NCI-H524 treated with DMSO at 0.1 percent for 48 hours (cell line): ENCODE data around the gene C5orf52.
"Not testable (repeated sequence)": the region's sequence is repeated elsewhere in the genome, so short reads cannot be mapped to it uniquely, and the experiment has no call there.

Experiments used
- DNase-seq: peaks from one replicate; lab custom pipeline; 2025; lab: John Stamatoyannopoulos, UW

The C5orf52 gene

DNA sequence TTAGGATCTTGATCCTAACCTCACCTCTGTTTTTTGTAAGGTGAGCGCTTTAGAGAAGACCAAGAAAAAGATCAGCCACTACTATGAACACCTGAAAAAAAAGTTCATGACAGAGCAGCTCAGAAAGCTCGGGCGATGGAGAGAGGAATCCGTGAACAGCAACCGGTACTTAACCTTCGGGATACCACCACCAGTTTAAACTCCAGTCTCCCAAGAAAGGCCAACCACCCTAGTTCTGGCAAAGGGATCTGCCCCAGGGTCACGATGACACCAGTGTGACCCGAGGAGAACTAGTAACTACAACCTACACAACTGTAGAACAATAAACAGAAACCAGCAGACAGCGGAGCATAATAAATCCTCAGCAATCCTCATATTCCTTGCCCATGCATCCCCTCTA is 8.5 kb downstream of the C5orf52 start:
- no peak for DNase-seq

DNA sequence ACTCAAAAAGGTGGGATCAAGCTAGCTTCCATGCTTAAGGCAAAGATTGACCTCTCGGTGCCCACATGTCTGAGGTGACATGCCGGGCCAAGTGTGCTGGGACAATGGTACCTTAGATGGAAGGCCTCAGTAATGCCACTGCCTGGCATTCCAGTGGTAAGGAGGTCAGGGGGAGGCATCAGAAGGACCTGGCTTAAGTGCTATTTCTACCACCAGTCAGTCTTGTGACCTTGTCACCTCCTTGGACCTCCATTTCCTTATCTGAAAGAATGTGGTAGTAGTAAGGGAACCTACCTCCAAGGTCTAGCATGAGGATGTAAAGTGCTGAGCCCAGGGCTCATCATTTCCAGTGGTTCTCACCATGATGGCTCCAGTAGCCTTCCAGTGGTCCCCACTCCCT is 8.9 kb downstream of the C5orf52 start:
- no peak for DNase-seq

DNA sequence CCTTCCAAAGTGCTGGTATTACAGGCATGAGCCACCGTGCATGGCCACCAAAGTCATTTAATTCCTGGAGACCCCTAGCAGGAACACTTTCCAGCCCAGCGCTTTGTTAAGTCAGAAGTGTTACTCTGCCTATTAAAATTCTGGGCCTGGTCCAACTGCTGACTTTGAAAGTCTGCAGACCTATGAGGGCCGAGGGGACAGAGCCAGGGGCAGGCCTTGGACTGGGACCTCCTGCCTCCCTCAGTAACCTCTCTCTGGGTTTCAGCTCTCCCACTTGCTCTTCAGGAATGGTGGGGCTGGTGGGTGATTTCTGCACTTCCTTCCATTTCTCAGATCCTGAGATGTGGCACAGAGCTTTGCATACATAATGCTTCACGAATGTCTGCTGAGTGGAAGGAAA is 9.7 kb downstream of the C5orf52 start:
- DNase-seq = no peak

DNA sequence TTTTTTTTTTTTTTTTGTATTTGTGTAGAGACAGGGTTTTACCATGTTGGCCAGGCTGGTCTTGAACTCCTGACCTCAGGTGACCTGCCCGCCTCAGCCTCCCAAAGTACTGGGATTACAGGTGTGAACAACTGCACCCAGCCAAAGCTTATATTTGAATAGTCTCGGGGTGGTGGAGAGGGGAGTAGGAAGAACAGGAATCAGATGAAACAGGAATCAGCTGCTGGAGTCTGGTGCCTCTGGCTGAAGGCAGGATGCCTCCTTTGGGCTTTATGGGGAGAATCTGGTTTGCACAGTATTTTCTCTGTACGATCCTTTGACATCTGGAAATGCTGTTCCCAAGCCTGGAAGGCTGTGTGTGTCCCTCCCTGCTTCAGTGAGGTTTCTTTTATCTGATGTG is 10.9 kb downstream of the C5orf52 start:
- DNase-seq = no peak

DNA sequence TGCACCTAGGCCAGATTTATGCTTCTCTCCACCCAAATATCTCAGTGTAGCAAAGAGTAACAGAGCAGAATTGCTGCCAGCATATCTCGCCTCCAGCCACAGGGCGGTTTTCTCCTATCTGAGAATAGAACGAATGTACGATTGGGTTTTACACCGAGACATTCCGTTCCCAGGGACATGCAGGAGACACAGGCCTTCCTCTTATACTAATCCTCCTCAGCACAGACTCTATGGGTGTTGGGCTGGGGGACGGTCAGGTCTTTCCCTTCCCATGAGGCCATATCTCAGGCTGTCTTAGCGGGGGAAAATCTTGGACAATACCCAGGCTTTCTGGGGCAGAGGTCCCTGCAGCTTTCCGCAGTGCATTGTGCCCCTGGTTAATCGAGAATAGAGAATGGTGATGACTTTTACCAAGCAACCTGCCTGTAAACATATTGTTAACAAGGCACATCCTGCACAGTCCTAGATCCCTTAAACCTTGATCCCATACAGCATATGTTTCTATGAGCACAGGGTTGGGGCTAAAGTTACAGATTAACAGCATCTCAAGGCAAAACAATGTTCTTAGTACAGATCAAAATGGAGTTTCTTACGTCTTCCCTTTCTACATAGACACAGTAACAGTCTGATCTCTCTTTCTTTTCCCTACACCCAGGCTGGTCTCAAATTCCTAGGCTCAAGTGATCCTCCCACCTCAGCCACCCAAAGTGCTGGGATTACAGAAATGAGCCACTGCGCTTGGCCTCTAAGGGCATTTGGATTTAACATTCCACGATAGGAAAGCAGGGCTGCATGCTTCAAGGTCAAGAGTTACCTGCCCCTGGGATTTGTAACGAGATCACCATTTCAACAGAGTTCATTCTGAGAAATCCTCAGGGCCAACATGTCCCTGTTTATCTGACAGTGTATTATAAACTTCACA is 15.2 kb downstream of the C5orf52 start:
- DNase-seq = not testable (repeated sequence)

DNA sequence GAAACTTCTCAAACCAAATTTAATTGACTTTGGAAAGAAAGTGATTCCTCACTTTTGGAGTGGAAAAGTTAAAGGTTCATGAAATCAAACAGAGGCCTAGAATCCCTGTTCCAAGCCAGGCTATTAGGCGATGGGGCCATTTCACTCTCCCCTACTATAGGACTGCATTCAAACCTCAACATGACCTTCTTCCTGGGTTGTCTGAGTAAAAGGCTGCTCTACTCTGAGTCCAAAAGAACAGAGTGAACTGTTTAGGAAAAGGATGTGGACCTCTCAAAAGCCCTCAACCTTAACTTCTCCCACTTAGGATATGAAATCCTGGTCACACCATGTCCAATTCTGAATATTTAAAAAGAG is 15.8 kb downstream of the C5orf52 start:
- DNase-seq = no peak

DNA sequence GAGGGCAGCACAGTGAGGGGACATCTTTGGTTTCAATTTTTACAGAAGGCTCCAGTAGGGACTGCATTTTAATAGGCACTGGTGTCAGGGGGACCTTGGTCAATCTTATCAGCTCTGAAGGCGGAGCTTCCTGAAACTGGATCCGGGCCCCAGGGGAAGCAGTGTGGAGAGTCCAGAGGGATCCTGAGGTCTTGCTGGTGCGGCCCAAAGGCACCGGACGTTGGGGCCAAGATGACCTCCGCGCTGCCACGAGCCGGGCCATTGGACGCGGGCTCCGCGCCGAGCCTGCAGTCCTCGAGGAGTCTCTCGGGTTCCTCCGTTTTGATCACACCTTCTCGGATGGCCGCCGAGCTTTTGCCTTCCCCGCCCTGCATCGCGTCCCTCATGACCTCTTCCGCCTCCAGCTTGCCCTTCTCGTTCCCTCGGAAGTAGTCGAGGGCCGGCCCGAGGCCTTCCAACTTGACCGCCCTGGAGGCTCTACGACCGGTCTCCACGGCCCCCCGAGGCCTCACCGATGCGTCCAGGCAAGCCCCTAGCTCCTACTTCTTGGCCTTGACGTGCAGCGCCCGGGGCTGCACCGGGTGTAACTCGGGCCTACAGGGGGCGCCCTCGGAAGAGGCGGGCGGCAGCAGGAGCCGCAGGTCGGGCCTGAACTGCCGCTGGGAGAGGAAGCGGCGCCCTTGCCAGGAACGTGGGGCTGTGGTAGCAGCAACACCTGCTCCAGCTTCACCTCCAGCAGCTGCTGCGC is 18.8 kb downstream of the C5orf52 start:
- DNase-seq = no peak

DNA sequence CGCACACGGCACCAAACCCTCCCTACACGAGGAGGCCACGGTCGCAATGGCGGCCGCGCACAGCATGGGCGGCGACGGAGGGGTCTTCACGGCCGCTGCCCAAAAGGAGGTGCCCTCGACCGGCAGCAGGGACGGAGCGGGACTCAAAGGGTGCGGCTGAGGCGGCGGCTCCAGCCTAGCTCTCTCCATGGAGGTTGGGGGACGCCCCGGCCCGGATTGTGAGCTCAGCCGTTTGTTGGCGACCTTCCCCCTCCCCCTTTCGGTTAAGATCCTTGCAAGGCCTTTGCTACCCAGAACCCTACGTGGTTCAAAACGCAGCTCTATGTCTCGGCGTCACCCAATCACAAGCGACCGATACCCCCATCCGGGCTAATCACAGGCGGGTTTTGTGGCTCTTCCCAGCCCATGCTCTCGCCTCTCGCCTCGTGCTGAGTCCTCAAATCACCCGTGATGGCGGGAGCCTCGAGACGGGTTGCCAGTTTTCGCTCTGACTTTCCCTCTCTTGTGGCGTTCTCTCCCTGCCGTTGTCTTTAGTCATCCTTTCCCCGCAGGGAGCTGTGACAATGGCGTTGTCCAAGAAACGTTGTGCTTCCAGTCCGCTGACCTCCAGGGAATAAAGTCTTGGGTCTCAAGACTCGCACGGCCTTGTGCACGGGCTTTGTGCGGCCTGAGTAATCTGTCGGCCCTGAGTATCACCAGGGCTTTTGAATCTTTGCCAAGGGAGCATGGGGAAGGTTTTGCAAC is 19.5 kb downstream of the C5orf52 start:
- no peak for DNase-seq

DNA sequence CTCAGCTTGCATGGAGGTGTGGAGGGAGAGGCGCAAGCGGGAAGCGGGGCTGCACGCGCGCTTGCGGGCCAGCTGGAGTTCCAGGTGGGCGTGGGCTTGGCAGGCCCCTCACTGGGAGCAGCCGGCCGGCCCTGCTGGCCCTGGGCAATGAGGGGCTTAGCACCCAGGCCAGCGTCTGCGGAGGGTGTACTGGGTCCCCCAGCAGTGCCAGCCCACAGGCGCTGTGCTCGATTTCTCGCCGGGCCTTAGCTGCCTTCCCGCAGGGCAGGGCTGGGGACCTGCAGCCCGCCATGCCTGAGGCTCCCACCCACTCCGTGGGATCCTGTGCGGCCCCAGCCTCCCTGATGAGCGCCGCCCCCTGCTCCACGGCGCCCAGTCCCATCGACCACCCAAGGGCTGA is 22.5 kb downstream of the C5orf52 start:
- not testable (repeated sequence) for DNase-seq

DNA sequence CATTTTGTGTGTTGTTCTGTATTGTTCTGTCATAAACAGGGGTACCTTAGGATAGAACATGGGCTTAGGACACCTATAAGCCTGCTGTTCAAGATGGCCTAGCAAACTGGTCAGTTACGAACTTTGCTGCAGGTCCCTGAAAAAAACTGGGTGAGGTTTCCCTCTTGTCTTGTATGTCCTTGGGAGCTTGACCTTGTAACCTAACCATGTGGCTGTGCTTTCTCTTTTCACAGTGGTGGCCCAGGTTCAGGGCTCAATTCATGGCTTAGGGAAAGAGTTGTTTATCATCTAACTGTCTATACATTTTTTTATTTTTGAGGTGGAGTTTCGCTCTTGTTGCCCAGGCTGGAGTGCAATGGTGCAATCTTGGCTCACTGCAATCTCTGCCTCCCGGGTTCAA is 24.8 kb downstream of the C5orf52 start:
- DNase-seq = not testable (repeated sequence)

DNA sequence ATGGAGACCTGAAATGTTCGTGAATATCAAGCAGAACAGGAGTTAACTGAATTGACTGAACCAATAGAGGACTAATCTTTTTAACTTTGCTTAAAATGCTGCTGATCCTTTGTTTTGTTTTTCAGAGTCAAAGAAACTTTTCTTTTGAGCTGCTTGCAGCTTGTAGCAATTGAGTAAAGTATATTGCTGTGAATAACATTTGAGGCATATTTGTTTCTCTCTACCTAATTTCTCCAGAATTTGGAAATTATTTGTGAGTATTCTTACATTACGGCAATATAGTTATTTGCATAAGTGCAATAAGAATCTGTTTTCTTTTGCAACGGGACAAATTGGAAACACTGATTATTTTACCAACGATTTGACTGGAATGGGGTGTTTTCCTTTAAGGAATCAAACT is 27.3 kb downstream of the C5orf52 start:
- DNase-seq = not testable (repeated sequence)

DNA sequence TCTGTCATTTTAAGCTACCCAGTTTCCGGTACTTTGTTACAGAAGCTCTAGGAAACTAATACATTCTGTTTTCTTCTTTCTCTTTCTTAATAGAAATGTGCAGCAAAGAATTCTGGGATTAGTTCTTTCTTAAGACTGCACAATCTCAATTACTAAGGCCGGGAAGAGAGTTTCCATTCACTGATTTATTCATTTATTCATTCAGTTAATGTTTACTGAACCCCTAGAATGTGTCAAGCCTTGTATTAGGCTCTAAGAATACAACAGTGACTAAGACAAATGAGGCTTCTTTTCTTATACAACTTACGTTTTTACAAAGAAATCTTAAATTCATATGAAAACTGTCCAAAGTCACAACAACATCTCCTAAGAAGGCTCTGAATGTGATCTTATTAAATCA is 32.4 kb downstream of the C5orf52 start:
- DNase-seq = no peak

DNA sequence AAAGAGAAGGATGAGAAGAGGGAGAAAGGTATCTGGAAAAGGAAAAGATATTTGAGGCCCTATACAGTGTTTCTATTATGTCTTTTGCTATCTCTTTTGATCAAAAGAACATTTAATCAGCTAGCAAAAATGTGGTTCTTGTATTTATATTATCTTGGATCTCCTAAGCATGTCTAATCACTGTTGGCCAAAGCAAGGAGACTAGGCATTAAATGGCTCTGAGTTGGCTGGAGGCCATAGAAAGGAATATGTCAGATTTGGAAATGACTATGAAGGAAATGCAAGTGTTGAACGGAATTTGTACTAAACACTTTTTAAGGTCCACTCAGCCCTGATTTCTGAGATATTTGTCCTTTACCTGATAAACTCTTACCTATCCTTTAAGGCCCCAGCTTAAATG is 37.5 kb downstream of the C5orf52 start:
- DNase-seq = no peak

DNA sequence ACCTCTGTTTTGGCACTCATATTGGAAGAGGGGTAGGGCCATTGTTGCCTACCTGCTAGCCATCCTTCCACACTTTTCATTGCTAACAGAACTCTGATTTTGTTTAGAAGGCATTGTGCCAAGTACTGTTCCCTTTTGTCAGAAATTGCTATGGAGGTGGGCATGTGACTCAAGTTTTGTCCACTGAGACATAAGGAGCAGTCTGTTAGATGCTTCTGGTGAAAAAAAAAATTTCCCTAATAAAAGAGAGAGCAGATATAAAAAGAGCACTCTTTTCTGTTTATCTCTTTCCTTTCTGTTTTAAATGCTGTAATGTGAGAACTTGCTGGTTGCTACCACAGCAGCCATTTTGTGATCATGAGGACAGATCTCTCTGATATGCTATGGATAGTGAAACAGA is 38.0 kb downstream of the C5orf52 start:
- DNase-seq = no peak

DNA sequence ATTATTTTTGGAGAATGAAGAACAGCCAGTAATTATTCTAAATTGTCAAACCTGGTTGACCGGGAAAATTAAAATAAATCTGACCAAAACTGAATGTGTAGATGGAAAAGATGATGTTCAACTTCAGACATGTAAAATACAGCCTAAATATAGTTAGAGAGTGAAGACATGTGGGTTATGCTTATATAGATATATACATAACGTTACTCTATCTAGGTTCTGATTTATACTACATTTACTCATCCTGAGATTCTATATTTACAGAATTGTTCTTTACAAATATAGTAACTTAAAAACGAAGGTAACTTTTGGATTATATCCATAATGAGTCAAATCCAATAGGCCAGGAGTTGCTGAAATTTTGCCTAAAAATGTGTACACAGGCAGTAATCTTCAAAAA is 39.1 kb downstream of the C5orf52 start:
- DNase-seq = no peak

DNA sequence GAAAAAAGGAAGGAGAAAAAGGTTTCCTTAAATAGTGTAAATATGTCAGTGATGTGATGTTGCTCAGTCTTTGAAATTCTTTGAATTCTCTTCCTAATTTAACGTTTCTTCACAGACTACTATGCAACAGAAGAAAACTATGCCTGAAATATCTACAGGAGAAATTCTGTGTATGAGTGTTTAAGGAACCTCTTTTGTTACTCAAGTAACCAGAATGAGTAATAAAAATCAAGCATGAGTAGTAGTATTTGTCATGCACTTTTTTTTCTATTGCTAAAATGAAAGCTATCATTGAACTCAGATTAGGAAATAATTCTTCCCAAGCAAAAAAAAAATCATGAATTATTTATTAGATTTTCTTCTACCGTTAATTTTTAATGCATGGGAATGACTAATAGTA is 39.5 kb downstream of the C5orf52 start:
- no peak for DNase-seq

DNA sequence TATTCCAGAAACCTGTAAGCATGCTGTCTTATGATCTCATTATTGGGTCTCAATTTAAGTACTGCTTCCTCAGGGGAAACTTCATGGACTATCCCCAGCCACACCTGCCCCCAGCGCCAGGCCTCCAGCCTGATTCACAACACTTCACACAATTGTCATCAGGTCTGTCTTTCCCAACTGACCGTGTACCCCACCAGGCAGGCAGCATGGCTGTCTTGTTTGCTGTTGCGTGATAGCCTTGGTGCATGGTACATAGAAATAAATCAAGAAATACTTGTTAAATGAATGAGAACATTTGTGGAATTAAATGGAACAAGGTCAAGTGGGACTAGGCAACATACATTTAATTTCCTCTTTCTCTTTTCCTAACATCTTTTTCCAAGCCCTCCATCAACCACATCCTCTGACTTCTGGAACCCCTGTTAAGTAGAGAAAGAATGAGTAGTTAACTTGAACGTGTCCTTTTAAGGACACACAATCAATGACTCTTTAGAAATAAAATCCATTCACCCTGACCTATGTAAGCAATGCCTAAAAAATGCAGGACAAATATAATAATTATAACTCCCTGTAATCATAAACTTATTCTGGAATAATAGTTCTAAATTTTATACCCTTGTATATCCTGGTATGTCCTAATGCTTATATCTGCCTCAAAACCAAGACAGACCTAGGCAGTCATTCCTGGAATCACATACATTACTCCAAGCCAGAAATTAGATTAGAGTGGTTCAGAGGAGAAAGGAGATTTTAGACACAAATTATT is 42.7 kb downstream of the C5orf52 start:
- no peak for DNase-seq

DNA sequence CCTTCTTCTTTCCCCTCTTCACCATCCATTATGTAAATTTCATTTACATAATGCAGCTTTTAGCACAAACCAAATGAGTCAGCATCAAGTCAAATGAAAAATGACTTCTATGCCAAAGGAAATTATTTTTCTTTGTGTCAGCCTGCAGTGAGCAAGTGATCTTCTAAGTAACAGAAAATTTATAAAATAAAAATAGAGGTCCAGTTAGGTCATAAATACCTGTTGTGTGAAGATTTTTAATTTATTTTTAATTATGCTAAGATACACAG is 43.2 kb downstream of the C5orf52 start:
- no peak for DNase-seq

DNA sequence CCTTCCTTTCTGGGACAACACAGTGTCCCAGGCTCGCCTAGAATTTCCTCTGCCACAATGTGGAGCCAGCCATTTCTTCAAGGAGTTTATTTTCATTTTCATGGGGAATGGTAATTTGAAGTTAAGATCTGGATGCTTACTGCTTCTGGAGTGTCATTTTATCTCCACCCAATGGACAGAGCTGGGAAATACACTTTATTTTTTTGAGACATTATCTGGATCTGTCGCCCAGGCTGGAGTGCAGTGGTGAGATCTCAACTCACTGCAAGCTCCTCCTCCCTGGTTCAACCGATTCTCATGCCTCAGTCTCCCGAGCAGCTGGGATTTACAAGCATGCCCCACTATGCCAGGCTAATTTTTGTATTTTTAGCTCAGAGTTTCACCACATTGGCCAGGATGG is 47.2 kb downstream of the C5orf52 start:
- no peak for DNase-seq

DNA sequence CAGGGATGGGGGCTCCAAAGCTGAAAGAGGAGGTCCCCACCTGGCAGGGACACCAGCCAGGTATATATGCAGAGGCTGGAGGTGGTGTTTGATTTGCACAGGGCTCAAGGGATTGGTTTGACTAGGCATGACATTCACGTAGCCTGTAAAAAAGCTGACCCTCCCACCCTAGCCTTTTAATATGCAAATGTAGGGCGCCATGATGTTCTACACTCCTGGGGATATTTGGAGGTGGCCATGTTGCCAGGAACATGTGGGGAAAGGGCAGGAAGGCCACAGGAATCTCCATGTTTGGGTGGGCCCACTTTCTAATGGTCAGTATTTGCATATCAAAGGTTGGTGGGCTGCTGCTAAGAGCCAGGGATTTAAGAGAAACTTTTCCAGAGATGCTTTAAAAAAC is 47.9 kb downstream of the C5orf52 start:
- DNase-seq = no peak

DNA sequence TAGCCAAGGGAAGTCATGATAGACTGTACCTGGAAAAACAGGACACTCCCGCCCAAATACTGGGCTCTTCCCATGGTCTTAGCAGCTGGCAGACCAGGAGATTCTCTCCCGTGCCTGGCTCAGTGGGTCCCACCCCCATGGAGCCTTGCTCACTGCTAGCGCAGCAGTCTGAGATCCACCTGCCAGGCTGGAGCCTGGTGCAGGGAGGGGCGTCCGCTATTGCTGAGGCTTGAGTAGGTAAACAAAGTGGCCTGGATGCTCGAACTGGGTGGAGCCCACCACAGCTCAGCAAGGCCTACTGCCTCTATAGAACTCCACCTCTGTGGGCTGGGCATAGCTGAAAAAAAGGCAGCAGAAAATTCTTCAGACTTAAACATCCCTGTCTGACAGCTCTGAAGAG is 49.8 kb downstream of the C5orf52 start:
- DNase-seq = no peak

DNA sequence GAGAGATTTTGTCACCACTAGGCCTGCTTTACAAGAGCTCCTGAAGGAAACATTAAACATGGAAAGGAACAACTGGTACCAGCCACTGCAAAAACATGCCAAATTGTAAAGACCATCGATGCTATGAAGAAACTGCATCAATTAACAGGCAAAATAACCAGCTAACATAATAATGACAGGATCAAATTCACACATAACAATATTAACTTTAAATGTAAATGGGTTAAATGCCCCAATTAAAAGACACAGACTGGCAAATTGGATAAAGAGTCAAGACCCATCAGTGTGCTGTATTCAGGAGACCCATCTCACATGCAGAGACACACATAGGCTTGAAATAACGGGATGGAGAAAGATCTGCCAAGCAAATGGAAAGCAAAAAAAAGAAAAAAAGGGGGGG is 51.6 kb downstream of the C5orf52 start:
- not testable (repeated sequence) for DNase-seq
